Spleen (tissue), 11 donors: ENCODE results near the gene GPATCH4. TPM values are rescaled to one million over a fixed set of nuclear protein-coding genes. Genes with fewer than 3 reads are reported as not detected.

Experiments
- DNase-seq: peaks from one replicate; pipeline ENCODE4 v3.0.0-alpha.2; 2020
- H3K27ac ChIP-seq, 8 donors: fragments of 200-600 bp; sonication (generic) in 7 of 8; 1 replicate in 4 of 8; 2 replicates in 4 of 8; pipeline versions ENCODE4 v1.5.0 to v1.8.0; 2016 to 2021; ENCODE audit warnings: inconsistent platforms in 4 of 8, mild to moderate bottlenecking in 4 of 8, moderate library complexity in 1 of 8
- H3K27me3 ChIP-seq, 7 donors: fragments of 200-600 bp; sonication (generic) in 6 of 7; replicated peaks in 1 of 7; 1 replicate in 4 of 7; 2 replicates in 3 of 7; pipeline versions ENCODE4 v1.5.0 to v1.8.0; 2016 to 2021; ENCODE audit warnings: inconsistent platforms in 3 of 7, mild to moderate bottlenecking in 1 of 7
- H3K36me3 ChIP-seq, 6 donors: fragments of 200-600 bp; sonication (generic) in 5 of 6; 1 replicate in 4 of 6; 2 replicates in 2 of 6; pipeline versions ENCODE4 v1.5.0 to v1.8.0; 2016 to 2021; ENCODE audit warnings: inconsistent platforms in 2 of 6
- H3K4me1 ChIP-seq, 6 donors: fragments of 200-600 bp; sonication (generic) in 5 of 6; 1 replicate in 3 of 6; 2 replicates in 3 of 6; pipeline versions ENCODE4 v1.5.0 to v1.8.0; 2016 to 2021; ENCODE audit warnings: inconsistent platforms in 3 of 6
- H3K4me3 ChIP-seq, 8 donors: fragments of 200-600 bp; sonication (generic) in 7 of 8; 1 replicate in 4 of 8; 2 replicates in 4 of 8; pipeline versions ENCODE4 v1.5.0 to v1.8.0; 2016 to 2021; ENCODE audit warnings: inconsistent platforms in 4 of 8, mild to moderate bottlenecking in 4 of 8, moderate library complexity in 2 of 8
- H3K9me3 ChIP-seq, 8 donors: fragments of 200-600 bp; sonication (generic) in 7 of 8; 1 replicate in 4 of 8; 2 replicates in 4 of 8; pipeline versions ENCODE4 v1.5.0 to v1.8.0; 2016 to 2021; ENCODE audit warnings: inconsistent platforms in 4 of 8
- POLR2A ChIP-seq, 3 donors: fragments of 450-650 bp; IDR thresholded peaks; one replicate each; pipeline ENCODE4 v1.5.1; 2017; ENCODE audit warnings: antibody characterized with exemption in 3 of 3, mild to moderate bottlenecking in 1 of 3
- POLR2AphosphoS5 ChIP-seq, 3 donors: sonication (generic); formaldehyde crosslinking; IDR thresholded peaks; one replicate each; pipeline ENCODE4 v1.5.1; 2017; ENCODE audit warnings: antibody characterized with exemption in 3 of 3
- WGBS, 5 donors: extraction: QIAGEN DNeasy Blood & Tissue Kit in 3 of 5; methylation state at CpG; one replicate each; pipeline versions ENCODE4 v1.1.5 to v1.1.7; 2013 to 2018; 5-methylcytosine and 5-hydroxymethylcytosine counted together
- intact Hi-C: fragments of 100-400 bp; cut with DNase I; formaldehyde crosslinking; loops from one replicate; pipeline ENCODE4 v1.15.0; 2023; ENCODE audit warnings: low total_unique reads
- polyA plus RNA-seq, 3 donors: library from polyadenylated mRNA; stranded (reverse); fragments of 200-250 nt; gene quantifications; one replicate each; pipeline ENCODE4 v1.2.1, GENCODE V29; 2013
- total RNA-seq, 7 donors: library from RNA; depleted of rRNA in 3 of 7; stranded (reverse); fragments of >200 nt in 3 of 7; fragmentation: NEBNext Ultra II Directional in 4 of 7; extraction: Animal tissue kit (Norgen Biotek cat#: 25700) in 4 of 7; gene quantifications; one replicate each; pipeline versions ENCODE4 v1.1.0 to v1.2.1, GENCODE V29; 2016 to 2021
- TF ChIP-seq, protein P1 (sequence below), 11 experiments: fragments of 200-600 bp in 7 of 11; fragments of 450-650 bp in 4 of 11; sonication (generic) in 4 of 11; IDR thresholded peaks in 8 of 11; conservative IDR thresholded peaks in 3 of 11; 1 replicate in 7 of 11; 2 replicates in 4 of 11; pipeline versions ENCODE4 v1.4.0 to v1.8.0; 2016 to 2021; ENCODE audit warnings: antibody characterized with exemption in 11 of 11, inconsistent platforms in 4 of 11, mild to moderate bottlenecking in 1 of 11
- donor health status: healthy with polysubstance abuse.
- donor health status: DM: no; HTN: no; CAD: no; lungs with moderate emphysema.
- donor health status: DM: no; HTN: no; CAD: no.
- donor health status: Bipolar disorder and iron deficiency.
- donor health status: healthy.
- donor health status: DM: no; HTN: no; CAD: no.
- donor health status: DM: yes; HTN: yes; CAD: no.

The GPATCH4 gene
- total and polyA plus RNA-seq, 10 donors: 12.3 to 49.6 (median 25.5) TPM

DNA sequence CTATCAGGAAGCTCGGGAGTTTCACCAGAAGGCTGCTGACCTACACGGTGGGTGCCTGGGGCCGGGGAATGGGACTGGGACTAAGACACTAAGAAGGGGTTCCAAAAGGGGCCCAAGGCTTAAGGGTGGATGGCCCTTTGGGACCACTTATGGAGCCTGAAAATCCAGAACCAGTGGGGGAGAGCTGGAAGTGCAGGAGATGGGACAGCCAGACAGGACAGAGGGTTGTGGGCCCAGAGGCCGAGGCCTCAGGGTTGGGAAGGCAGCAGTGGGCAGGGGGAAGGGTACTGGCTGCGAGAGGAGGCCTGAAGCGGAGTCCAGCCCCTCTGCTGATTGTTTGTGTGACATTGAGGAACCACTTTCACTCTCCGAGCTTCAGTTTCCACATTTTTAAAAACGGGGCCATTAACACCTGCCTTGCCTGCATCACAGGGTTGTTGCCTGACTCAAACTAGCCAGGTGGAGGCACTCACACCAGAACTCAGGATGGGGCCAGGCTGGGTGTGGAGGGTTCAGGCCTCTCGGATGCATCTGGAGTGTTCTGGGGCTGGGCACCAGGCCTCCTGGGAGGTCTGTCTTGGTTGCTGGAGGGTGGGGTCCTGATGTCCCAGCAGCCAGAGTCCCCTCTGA, 18.8 kb downstream of the GPATCH4 start:
- H3K27me3 ChIP-seq: no peaks in the 10 kb centered on the region
- H3K9me3 ChIP-seq: no peaks in the 10 kb centered on the region
- H3K4me1 ChIP-seq: peaks cover 0 to 35% (median 25%) of the 10 kb centered on the region in 6 donors
- H3K36me3 ChIP-seq: no peaks in the 10 kb centered on the region
- WGBS, 5 donors: 38 to 65% (median 44%) methylated on average over 7 to 9 of the region's 9 CpGs
- intact Hi-C loops: no loop called here
- TF ChIP-seq, protein P1, sequence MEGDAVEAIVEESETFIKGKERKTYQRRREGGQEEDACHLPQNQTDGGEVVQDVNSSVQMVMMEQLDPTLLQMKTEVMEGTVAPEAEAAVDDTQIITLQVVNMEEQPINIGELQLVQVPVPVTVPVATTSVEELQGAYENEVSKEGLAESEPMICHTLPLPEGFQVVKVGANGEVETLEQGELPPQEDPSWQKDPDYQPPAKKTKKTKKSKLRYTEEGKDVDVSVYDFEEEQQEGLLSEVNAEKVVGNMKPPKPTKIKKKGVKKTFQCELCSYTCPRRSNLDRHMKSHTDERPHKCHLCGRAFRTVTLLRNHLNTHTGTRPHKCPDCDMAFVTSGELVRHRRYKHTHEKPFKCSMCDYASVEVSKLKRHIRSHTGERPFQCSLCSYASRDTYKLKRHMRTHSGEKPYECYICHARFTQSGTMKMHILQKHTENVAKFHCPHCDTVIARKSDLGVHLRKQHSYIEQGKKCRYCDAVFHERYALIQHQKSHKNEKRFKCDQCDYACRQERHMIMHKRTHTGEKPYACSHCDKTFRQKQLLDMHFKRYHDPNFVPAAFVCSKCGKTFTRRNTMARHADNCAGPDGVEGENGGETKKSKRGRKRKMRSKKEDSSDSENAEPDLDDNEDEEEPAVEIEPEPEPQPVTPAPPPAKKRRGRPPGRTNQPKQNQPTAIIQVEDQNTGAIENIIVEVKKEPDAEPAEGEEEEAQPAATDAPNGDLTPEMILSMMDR (IDR thresholded peaks at IDR 0.05 in 8 of 11, conservative IDR thresholded peaks at IDR 0.05 in 3 of 11): no peak
- TF ChIP-seq POLR2A (IDR thresholded peaks at IDR 0.05) (no peak), POLR2AphosphoS5 (IDR thresholded peaks at IDR 0.05) (no peak)
- H3K27ac ChIP-seq: peak overlapping the region; percentile 20 to 81 (median 66)
- no peak for DNase-seq
- peak overlapping the region in 5 of 8 donors; percentile 7 to 63 (median 28) for H3K4me3 ChIP-seq

DNA sequence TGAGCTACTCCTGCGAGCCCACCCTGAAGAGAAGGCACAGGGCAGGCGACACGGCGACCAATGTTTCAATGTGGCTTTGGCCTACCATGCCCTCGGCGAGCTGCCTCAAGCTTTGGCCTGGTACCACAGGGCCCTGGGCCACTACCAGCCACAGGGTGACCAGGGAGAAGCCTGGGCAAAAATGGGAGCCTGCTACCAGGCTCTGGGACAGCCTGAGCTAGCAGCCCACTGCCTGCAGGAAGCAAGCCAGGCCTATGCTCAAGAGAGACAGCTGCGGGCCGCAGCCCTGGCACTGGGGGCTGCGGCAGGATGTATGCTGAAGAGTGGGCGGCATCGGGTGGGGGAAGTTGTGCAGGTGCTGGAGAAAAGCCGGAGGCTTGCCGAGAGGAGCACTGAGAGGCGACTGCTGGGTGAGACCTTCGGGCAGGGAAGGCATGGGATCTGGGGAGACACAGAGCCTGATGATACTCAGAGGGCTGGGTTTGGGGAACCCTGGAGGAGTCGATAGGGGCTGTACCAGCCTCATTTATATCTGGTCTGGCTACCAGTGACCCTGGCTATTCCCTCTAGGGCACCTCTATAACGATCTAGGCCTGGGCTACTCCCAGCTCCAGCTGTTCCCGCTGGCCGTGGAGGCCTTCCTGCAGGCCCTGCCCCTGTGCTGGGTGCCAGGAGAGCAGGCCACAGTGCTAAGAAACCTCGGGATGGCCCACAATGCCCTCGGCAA, 19.5 kb downstream of the GPATCH4 start:
- Histone ChIP-seq H3K4me1 (peaks cover 0 to 35% (median 25%) of the 10 kb centered on the region in 6 donors), H3K27ac (peak overlapping the region; percentile 20 to 81 (median 66)), H3K9me3 (no peaks in the 10 kb centered on the region), H3K36me3 (no peaks in the 10 kb centered on the region), H3K4me3 (peak overlapping the region in 5 of 8 donors; percentile 7 to 63 (median 28)), H3K27me3 (no peaks in the 10 kb centered on the region)
- intact Hi-C loops: no loop called here
- 46 to 58% (median 52%) methylated on average over 12 to 21 of the region's 21 CpGs for WGBS, 5 donors
- TF ChIP-seq, protein P1 (IDR thresholded peaks at IDR 0.05 in 8 of 11, conservative IDR thresholded peaks at IDR 0.05 in 3 of 11): no peak
- peak; percentile 21 to 72 (median 43) for TF ChIP-seq POLR2AphosphoS5 (IDR thresholded peaks at IDR 0.05)
- peak; percentile 86 for DNase-seq

DNA sequence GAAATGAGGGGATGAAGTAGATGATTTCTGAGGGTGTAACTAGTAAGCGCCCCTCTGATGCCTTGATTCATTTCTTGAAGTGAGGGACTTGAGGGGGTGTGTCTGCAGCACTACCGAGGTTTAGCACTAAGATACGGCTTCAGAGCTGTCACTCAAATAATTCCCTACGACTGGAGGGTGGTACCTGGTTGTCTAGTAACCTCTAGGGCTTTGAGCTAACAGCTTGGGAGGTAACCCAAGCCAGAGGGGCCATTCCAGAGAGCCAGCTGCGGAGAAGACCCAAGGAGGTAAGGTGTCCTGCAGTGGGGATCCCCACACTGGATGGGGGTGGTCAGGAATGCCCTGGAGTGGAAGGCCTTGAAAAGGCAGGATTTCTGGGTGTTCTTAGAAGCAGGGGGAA, 21.8 kb downstream of the GPATCH4 start, which contains the start of gene TTC24:
TSS of gene TTC24 (plus strand) at position 252 of the 400 bp plus-strand sequence. CDS start 1,642 bp downstream, outside the sequence.
- Histone ChIP-seq H3K4me1 (peaks cover 0 to 34% (median 25%) of the 10 kb centered on the region in 6 donors), H3K36me3 (no peaks in the 10 kb centered on the region), H3K9me3 (no peaks in the 10 kb centered on the region), H3K4me3 (no peak within 1 kb of the TSS), H3K27me3 (no peaks in the 10 kb centered on the region), H3K27ac (no peak within 1 kb of the TSS)
- intact Hi-C loops: no loop called here
- WGBS, 5 donors: 71 to 84% (median 80%) methylated on average over 4 to 5 of the region's 5 CpGs
- no peak for DNase-seq
- TF ChIP-seq POLR2AphosphoS5 (IDR thresholded peaks at IDR 0.05) (no peak), POLR2A (IDR thresholded peaks at IDR 0.05) (no peak)
- TF ChIP-seq, protein P1 (IDR thresholded peaks at IDR 0.05 in 8 of 11, conservative IDR thresholded peaks at IDR 0.05 in 3 of 11): no peak

DNA sequence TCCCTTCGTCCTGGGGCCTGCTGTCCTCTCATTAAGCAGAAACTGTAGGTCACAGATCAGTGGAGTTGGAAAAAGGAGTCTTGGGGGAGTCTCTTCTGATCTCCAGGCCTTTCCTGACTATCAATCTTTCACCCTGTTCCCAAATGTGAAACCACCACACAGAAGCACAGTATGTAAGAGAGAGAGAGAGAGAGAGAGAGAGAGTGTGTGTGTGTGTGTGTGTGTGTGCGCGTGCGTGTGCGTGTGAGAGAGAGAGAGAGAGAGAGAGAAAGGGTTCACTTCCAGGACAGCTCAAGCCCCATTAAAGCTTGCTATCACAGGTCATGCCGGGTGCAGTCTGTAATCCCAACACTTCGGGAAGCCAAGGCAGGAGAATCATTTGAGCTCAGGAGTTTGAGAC, 23.2 kb downstream of the GPATCH4 start:
- intact Hi-C loops: no loop called here
- Histone ChIP-seq H3K36me3 (no peaks in the 10 kb centered on the region), H3K4me3 (no peak overlapping the region), H3K27ac (no peak overlapping the region), H3K4me1 (peaks cover 0 to 20% (median 11%) of the 10 kb centered on the region in 6 donors), H3K27me3 (peaks cover 0 to 3% (median 0%) of the 10 kb centered on the region in 7 donors), H3K9me3 (no peaks in the 10 kb centered on the region)
- 46 to 77% (median 60%) methylated on average over 3 to 7 of the region's 7 CpGs for WGBS, 5 donors
- no peak for DNase-seq
- no peak for TF ChIP-seq POLR2AphosphoS5 (IDR thresholded peaks at IDR 0.05)
- TF ChIP-seq, protein P1 (IDR thresholded peaks at IDR 0.05 in 8 of 11, conservative IDR thresholded peaks at IDR 0.05 in 3 of 11): no peak
- no peak for TF ChIP-seq POLR2A (IDR thresholded peaks at IDR 0.05)
